IPS-15b (cell line): Measurements from ENCODE around the gene PRSS27.
A peak's percentile ranks its signal among the peaks of the same experiment; 100 is the strongest.
"Not testable (repeated sequence)": the region's sequence is repeated elsewhere in the genome, so short reads cannot be mapped to it uniquely, and the experiment has no call there.

Experiments
- H3K27me3 ChIP-seq: one replicate; pipeline ENCODE4 v1.6.1; 2013; ENCODE audit warnings: low read length; ENCODE audit not compliant: control insufficient read depth, insufficient read depth
- H3K36me3 ChIP-seq: one replicate; pipeline ENCODE4 v1.6.1; 2013; ENCODE audit warnings: low read length; ENCODE audit not compliant: control insufficient read depth, insufficient read depth
- H3K4me1 ChIP-seq: one replicate; pipeline ENCODE4 v1.6.1; 2013; ENCODE audit warnings: mild to moderate bottlenecking, low read length; ENCODE audit not compliant: control insufficient read depth, insufficient read depth
- H3K4me3 ChIP-seq: one replicate; pipeline ENCODE4 v1.5.1; 2013; ENCODE audit warnings: low read depth, low read length
- H3K9ac ChIP-seq: one replicate; pipeline ENCODE4 v1.6.1; 2013; ENCODE audit warnings: low read depth, mild to moderate bottlenecking, low read length
- H3K9me3 ChIP-seq: one replicate; pipeline ENCODE4 v1.6.1; 2013; ENCODE audit warnings: mild to moderate bottlenecking, low read length; ENCODE audit not compliant: control insufficient read depth, insufficient read depth

The PRSS27 gene

DNA sequence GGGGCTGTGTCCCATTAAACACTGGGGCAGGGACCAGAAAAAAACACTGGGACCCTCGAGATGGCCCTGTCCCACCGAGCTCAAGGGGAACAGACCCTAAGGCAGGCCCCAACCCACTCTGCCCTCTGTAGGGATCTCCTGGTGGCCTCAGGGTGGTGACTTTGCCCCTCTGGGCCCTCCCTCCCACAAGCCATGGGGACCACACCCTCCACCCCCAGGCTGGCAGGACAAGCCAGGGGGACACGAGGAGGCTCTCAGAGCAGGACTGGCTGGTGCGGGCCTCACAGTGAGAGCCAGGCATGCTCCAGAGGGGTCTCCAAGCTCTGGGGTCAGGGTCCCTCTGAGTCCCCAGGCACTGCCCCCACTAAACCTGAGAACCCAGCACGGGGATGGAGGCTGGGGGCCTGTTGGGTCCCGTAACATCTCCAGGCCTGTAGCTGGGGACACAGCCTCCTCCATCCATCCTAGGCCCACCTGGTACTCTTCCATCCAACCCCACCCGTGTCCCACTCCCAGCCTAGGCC is 17.9 kb upstream of the PRSS27 start:
- no peak overlapping the region for H3K4me3 ChIP-seq
- no peaks in the 10 kb centered on the region for H3K27me3 ChIP-seq
- H3K9me3 ChIP-seq = no peaks in the 10 kb centered on the region
- H3K4me1 ChIP-seq = no peaks in the 10 kb centered on the region
- no peak overlapping the region for H3K9ac ChIP-seq
- no peaks in the 10 kb centered on the region for H3K36me3 ChIP-seq

DNA sequence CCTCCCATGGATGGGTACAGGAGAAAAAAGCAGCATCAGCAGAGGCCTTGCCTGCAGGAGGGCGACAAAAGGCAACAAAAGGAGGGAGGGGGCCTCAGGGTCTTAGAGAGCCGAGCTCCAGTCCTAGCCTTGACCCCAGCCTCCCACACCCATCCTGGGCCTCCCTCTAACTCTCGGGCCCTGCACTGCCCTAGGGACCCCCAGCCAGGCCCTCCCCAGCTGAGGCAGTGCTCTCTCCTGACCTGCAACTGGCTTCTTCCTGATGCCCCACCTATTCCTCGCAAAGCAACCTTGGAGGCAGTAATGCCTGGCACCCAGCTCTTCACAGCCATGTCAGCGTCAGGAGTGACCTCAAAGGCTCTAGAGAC is 17.2 kb upstream of the PRSS27 start:
- Histone ChIP-seq H3K4me1 (no peaks in the 10 kb centered on the region), H3K4me3 (no peak overlapping the region), H3K9me3 (no peaks in the 10 kb centered on the region), H3K27me3 (no peaks in the 10 kb centered on the region), H3K36me3 (no peaks in the 10 kb centered on the region), H3K9ac (no peak overlapping the region)

- Histone ChIP-seq H3K4me3 (no peak overlapping the region), H3K4me1 (no peaks in the 10 kb centered on the region), H3K9me3 (no peaks in the 10 kb centered on the region), H3K27me3 (no peaks in the 10 kb centered on the region), H3K9ac (no peak overlapping the region), H3K36me3 (no peaks in the 10 kb centered on the region)
Measured at GRCh38 chr16:2736476-2737237, 16.6 kb upstream of the PRSS27 start.

- no peaks in the 10 kb centered on the region for H3K27me3 ChIP-seq
- no peaks in the 10 kb centered on the region for H3K9me3 ChIP-seq
- H3K4me1 ChIP-seq = no peaks in the 10 kb centered on the region
- no peaks in the 10 kb centered on the region for H3K36me3 ChIP-seq
- H3K9ac ChIP-seq = no peak overlapping the region
- no peak overlapping the region for H3K4me3 ChIP-seq
Measured at GRCh38 chr16:2734844-2735515, 15.0 kb upstream of the PRSS27 start.

DNA sequence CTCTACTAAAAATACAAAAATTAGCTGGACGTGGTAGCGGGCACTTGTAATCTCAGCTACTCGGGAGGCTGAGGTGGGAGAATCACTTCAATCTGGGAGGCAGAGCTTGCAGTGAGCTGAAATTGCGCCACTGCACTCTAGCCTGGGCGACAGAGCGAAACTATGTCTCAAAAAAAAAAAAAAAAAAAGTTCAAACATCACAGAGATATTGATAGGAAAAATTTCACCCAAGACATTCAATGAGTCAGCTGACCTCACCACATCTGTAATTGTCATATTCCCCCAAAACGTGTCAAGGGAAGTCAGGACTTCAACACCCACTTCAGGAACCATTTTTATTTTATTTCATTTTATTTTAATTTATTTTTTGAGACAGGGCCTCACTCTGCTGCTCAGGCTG is 8.0 kb upstream of the PRSS27 start:
- no peaks in the 10 kb centered on the region for H3K9me3 ChIP-seq
- H3K27me3 ChIP-seq = no peaks in the 10 kb centered on the region
- H3K4me1 ChIP-seq = no peaks in the 10 kb centered on the region
- H3K36me3 ChIP-seq = no peaks in the 10 kb centered on the region
- no peak overlapping the region for H3K9ac ChIP-seq
- no peak overlapping the region for H3K4me3 ChIP-seq

DNA sequence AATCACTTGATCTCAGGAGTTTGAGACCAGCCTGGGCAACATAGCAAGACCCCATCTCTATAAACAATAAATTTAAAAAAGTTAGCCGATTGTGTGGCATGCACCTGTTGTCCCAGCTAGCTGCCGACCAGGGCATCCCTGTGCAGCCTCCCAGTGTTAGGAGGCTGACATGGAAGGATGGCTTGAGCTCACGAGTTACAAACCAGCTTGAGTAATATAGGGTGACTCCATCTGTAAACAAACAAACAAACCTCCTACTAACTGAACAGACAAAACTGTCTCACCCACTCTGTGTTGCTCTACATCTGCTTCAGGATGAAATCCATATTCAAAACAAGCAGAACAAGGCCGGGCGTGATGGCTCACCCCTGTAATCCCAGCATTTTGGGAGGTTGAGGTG is 6.9 kb upstream of the PRSS27 start:
- Histone ChIP-seq H3K36me3 (no peaks in the 10 kb centered on the region), H3K27me3 (no peaks in the 10 kb centered on the region), H3K4me1 (no peaks in the 10 kb centered on the region), H3K9ac (no peak overlapping the region), H3K9me3 (no peaks in the 10 kb centered on the region), H3K4me3 (no peak overlapping the region)

DNA sequence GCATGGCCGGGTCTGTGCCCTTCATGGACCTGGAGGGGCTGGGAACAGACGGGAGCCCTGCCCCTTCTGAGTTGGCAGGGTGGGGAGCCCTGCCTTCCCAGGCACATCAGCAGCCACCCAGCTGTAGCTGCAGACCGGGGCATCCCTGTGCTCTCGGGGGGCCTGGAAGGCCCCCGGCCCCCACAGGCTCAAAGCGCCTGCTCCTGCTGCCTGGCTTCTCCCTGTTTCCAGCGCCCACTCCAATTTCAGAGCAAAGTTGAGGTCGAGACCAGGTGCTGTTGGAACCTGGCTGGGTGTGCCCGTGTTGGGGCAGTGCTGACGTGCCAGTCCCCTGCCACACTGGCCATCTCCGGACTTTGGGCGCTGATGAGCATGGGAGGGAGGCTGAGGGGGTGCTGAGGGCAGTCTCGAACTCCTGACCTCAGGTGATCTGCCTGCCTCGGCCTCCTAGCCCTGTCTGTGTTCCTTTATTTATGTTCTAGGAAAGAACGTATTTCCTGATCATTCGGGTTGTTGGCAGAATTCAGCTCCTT is 4.9 kb upstream of the PRSS27 start:
- H3K4me1 ChIP-seq = no peaks in the 10 kb centered on the region
- H3K9me3 ChIP-seq = no peaks in the 10 kb centered on the region
- no peak overlapping the region for H3K9ac ChIP-seq
- H3K27me3 ChIP-seq = no peaks in the 10 kb centered on the region
- no peaks in the 10 kb centered on the region for H3K36me3 ChIP-seq
- no peak overlapping the region for H3K4me3 ChIP-seq

GRCh38 chr16:2724088-2724676 is 4.2 kb upstream of the PRSS27 start:
- Histone ChIP-seq H3K9ac (no peak overlapping the region), H3K4me1 (no peaks in the 10 kb centered on the region)

GRCh38 chr16:2721634-2722173 is 1.7 kb upstream of the PRSS27 start:
- not testable (repeated sequence) for H3K4me1 ChIP-seq, H3K9me3 ChIP-seq, H3K36me3 ChIP-seq, H3K27me3 ChIP-seq, H3K9ac ChIP-seq
- H3K4me3 ChIP-seq = peak overlapping the region; percentile 53

More at GRCh38 chr16:2724088-2724676, 4.2 kb upstream of the PRSS27 start:
- H3K9me3 ChIP-seq = no peaks in the 10 kb centered on the region
- no peak overlapping the region for H3K4me3 ChIP-seq
- H3K27me3 ChIP-seq = no peaks in the 10 kb centered on the region
- no peaks in the 10 kb centered on the region for H3K36me3 ChIP-seq

DNA sequence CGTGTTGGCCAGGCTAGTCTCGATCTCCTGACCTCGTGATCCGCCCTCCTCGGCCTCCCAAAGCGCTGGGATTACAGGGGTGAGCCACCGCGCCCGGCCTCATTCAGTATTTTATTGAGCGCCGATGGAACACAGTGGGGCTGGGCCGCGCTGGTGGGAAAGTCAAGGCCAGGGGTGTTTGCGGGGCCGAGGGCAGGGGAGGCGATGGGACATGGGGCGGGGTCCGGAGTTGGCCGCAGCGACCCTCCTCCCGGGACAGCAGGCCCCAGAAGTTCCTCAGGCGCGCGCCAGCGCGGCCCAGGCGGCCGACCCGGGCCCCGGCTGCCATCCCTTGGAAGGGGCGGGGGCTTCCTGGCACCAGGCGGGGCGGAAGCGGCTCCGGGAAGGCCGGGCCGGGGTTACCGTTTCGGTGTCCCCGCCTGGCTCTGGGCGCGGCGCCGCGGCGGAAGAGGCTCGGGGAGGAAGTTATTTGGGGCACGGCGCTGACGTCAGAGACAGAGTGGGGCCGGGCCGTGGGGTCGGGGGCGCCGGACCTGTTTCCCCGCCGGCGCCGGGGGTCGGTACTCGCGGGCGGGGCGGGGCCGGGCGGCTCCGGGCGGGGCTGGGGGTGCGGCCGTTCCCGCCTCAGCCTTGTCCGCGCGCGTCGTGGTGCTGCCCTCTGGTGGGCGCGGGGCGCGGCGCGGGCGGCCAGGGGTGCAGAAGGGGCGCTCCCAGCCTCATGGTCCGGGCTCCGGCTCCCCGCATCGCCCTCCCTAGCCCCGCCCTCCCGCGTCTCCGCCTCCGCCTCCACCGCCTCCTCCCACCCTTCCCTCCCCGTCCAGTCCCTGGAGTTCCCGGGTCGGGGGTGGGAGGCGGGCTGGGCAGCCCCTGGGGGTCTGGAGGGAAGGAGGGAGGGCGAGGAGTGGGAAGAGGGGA is 952 bp upstream of the PRSS27 start:
- peak overlapping the region; percentile 53 for H3K4me3 ChIP-seq
- H3K9me3 ChIP-seq = no peaks in the 10 kb centered on the region
- H3K4me1 ChIP-seq = no peaks in the 10 kb centered on the region
- no peaks in the 10 kb centered on the region for H3K27me3 ChIP-seq
- no peaks in the 10 kb centered on the region for H3K36me3 ChIP-seq
- peak overlapping the region; percentile 60 for H3K9ac ChIP-seq
